Mesenchymal stem cell (in vitro differentiated cells and primary cell): ENCODE data around the gene SCARB2.
A peak's percentile ranks its signal among the peaks of the same experiment; 100 is the strongest.

Experiments
- DNase-seq: peaks from one replicate; pipeline ENCODE4 v3.0.0-alpha.2; 2013
- H2AFZ ChIP-seq: one replicate; pipeline ENCODE4 v1.6.1; 2013; ENCODE audit warnings: low read depth, mild to moderate bottlenecking, control low read depth, inconsistent platforms, low read length, moderate library complexity
- H2AK5ac ChIP-seq: 2 replicates; pipeline ENCODE4 v1.6.1; 2013; ENCODE audit warnings: low read length, moderate library complexity, mild to moderate bottlenecking, inconsistent platforms; ENCODE audit not compliant: severe bottlenecking
- H2BK120ac ChIP-seq: one replicate; pipeline ENCODE4 v1.6.1; 2013; ENCODE audit warnings: low read depth, mild to moderate bottlenecking, inconsistent platforms, low read length, moderate library complexity
- H2BK12ac ChIP-seq, 2 experiments: one replicate each; pipeline ENCODE4 v1.6.1; 2013; ENCODE audit warnings: inconsistent platforms in 2 of 2, low read length in 2 of 2, mild to moderate bottlenecking in 2 of 2, moderate library complexity in 2 of 2, control low read depth in 1 of 2
- H2BK15ac ChIP-seq: one replicate; pipeline ENCODE4 v1.6.1; 2013; ENCODE audit warnings: mild to moderate bottlenecking, low read depth, inconsistent platforms; ENCODE audit not compliant: poor library complexity, severe bottlenecking
- H2BK5ac ChIP-seq: 2 replicates; pipeline ENCODE4 v1.6.1; 2013; ENCODE audit warnings: low read depth, mild to moderate bottlenecking, low read length, control low read depth, inconsistent platforms; ENCODE audit not compliant: poor library complexity, severe bottlenecking
- H3K14ac ChIP-seq, 2 experiments: one replicate each; pipeline ENCODE4 v1.6.1; 2013; ENCODE audit warnings: inconsistent platforms in 2 of 2, low read length in 2 of 2, control low read depth in 1 of 2, mild to moderate bottlenecking in 1 of 2, moderate library complexity in 1 of 2
- H3K18ac ChIP-seq, 2 experiments: one replicate each; pipeline ENCODE4 v1.6.1; 2013; ENCODE audit warnings: inconsistent platforms in 2 of 2, low read length in 2 of 2, control low read depth in 1 of 2, low read depth in 1 of 2, mild to moderate bottlenecking in 1 of 2
- H3K23ac ChIP-seq, 2 experiments: one replicate each; pipeline ENCODE4 v1.6.1; 2013; ENCODE audit warnings: inconsistent platforms in 2 of 2, low read length in 2 of 2, mild to moderate bottlenecking in 2 of 2, moderate library complexity in 2 of 2, control low read depth in 1 of 2
- H3K27ac ChIP-seq: 2 replicates; pipeline ENCODE4 v1.5.1; 2013; ENCODE audit warnings: mild to moderate bottlenecking, moderate library complexity, low read length, control low read depth, inconsistent platforms; ENCODE audit not compliant: poor library complexity, severe bottlenecking
- H3K27me3 ChIP-seq, 2 experiments: 2 replicates each; pipeline versions ENCODE4 v1.6.1 to v1.7.0; 2013; ENCODE audit warnings: low read length in 2 of 2, mild to moderate bottlenecking in 2 of 2, moderate library complexity in 2 of 2, control low read depth in 1 of 2, inconsistent platforms in 1 of 2; ENCODE audit not compliant: control insufficient read depth in 1 of 2, insufficient read depth in 1 of 2
- H3K36me3 ChIP-seq, 2 experiments: 2 replicates each; pipeline versions ENCODE4 v1.6.1 to v1.7.0; 2013; ENCODE audit warnings: low read length in 2 of 2, control low read depth in 1 of 2, inconsistent platforms in 1 of 2, low read depth in 1 of 2, mild to moderate bottlenecking in 1 of 2; ENCODE audit not compliant: insufficient read depth in 2 of 2, control insufficient read depth in 1 of 2
- H3K4ac ChIP-seq, 2 experiments: one replicate each; pipeline ENCODE4 v1.6.1; 2013; ENCODE audit warnings: inconsistent platforms in 2 of 2, low read length in 2 of 2, mild to moderate bottlenecking in 2 of 2, moderate library complexity in 2 of 2, control low read depth in 1 of 2, low read depth in 1 of 2
- H3K4me1 ChIP-seq: 2 replicates; pipeline ENCODE4 v1.6.1; 2013; ENCODE audit warnings: low read depth, low read length, control low read depth; ENCODE audit not compliant: control insufficient read depth, insufficient read depth
- H3K4me2 ChIP-seq: 2 replicates; pipeline ENCODE4 v1.6.1; 2013; ENCODE audit warnings: low read length, mild to moderate bottlenecking, inconsistent platforms; ENCODE audit not compliant: poor library complexity, severe bottlenecking
- H3K4me3 ChIP-seq, 2 experiments: 2 replicates each; pipeline versions ENCODE4 v1.5.1 to v1.7.0; 2013; ENCODE audit warnings: low read length in 2 of 2, mild to moderate bottlenecking in 2 of 2, control low read depth in 1 of 2, low read depth in 1 of 2; ENCODE audit not compliant: insufficient read depth in 1 of 2
- H3K79me1 ChIP-seq: replicated peaks from 2 replicates; pipeline ENCODE4 v1.6.1; 2013; ENCODE audit warnings: mild to moderate bottlenecking, control low read depth, low read length, inconsistent platforms; ENCODE audit not compliant: poor library complexity, severe bottlenecking
- H3K9ac ChIP-seq: 2 replicates; pipeline ENCODE4 v1.7.0; 2013; ENCODE audit warnings: mild to moderate bottlenecking, low read length, moderate library complexity
- H3K9me3 ChIP-seq: 2 replicates; pipeline ENCODE4 v1.7.0; 2013; ENCODE audit warnings: mild to moderate bottlenecking, low read length; ENCODE audit not compliant: control insufficient read depth
- H4K8ac ChIP-seq: one replicate; pipeline ENCODE4 v1.6.1; 2013; ENCODE audit warnings: inconsistent platforms, mild to moderate bottlenecking, low read length, moderate library complexity
- H4K91ac ChIP-seq: one replicate; pipeline ENCODE4 v1.6.1; 2013; ENCODE audit warnings: mild to moderate bottlenecking, low read length, inconsistent platforms
- WGBS: methylation state at CpG from one replicate; pipeline ENCODE4 v1.1.7; 2013; ENCODE audit warnings: mixed read lengths; 5-methylcytosine and 5-hydroxymethylcytosine counted together

SCARB2 gene

GRCh38 chr4:76214177-76214675 lies 602 bp upstream of the SCARB2 start:
- WGBS, result 20% methylated on average over 9 of the region's 10 CpGs
- H2BK15ac ChIP-seq, result no peak overlapping the region
- peak overlapping the region; percentile 15 for H4K91ac ChIP-seq
- peaks cover 11% of the 10 kb centered on the region for H3K79me1 ChIP-seq
- peak overlapping the region; percentile 37 to 58 for H3K18ac ChIP-seq
- peak overlapping the region in 1 of 2 experiments; percentile 14 for H3K23ac ChIP-seq
- H2BK120ac ChIP-seq, result peak overlapping the region; percentile 54
- no peaks in the 10 kb centered on the region for H3K27me3 ChIP-seq
- H3K4me3 ChIP-seq, result peak overlapping the region; percentile 92 to 95
- peak overlapping the region in 1 of 2 experiments; percentile 76 for H3K4ac ChIP-seq
- H2AK5ac ChIP-seq, result peak overlapping the region; percentile 13
- H3K4me2 ChIP-seq, result peak overlapping the region; percentile 69
- H2BK5ac ChIP-seq, result no peak overlapping the region
- H3K27ac ChIP-seq, result peak overlapping the region; percentile 80
- H3K36me3 ChIP-seq, result peaks cover 4% of the 10 kb centered on the region in 2 experiments
- H3K14ac ChIP-seq, result peak overlapping the region in 1 of 2 experiments; percentile 37
- H2AFZ ChIP-seq, result peak overlapping the region; percentile 63
- peaks cover 12% of the 10 kb centered on the region for H3K4me1 ChIP-seq
- H3K9me3 ChIP-seq, result no peaks in the 10 kb centered on the region
- no peak for DNase-seq
- H4K8ac ChIP-seq, result peak overlapping the region; percentile 55
- H2BK12ac ChIP-seq, result peak overlapping the region; percentile 1 to 61
- H3K9ac ChIP-seq, result peak overlapping the region; percentile 97

DNA sequence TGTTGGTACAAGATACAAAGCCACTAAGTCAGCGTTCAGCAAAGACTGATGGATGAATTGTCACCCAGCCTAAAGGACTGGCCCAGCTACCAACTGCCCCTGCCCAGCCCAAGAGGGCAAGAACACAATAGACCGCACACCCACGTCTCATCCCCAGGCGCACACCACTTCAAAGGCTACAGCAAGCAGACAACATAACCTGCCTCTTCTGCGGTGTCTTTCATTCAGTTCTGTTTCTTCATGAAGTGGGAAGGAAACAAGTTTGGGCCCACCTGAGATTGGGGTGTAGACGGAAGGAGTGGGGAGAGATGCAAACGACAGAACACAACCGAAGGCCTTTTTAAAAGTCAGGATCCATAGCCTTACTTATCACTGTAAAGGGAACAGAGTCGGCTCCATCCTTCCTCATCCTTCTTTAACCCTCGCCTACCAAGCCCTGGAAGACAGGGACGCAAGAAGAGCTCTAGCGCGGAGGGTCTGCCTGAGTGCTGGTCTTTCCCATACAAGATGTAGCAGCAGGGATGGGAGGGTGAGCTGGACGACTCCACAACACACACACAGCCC lies 691 bp downstream of the SCARB2 start:
- Histone ChIP-seq H2AK5ac (no peak overlapping the region), H3K27ac (peak overlapping the region; percentile 65), H2BK12ac (peak overlapping the region; percentile 14 to 52), H3K23ac (peak overlapping the region in 1 of 2 experiments; percentile 65), H3K4me3 (peak overlapping the region; percentile 92 to 95), H3K18ac (peak overlapping the region; percentile 65 to 94), H3K9ac (peak overlapping the region; percentile 97), H4K91ac (peak overlapping the region; percentile 88), H3K36me3 (peaks cover 4% of the 10 kb centered on the region in 2 experiments), H3K4ac (peak overlapping the region; percentile 77 to 96), H3K79me1 (peaks cover 14% of the 10 kb centered on the region), H2BK15ac (no peak overlapping the region), H3K9me3 (no peaks in the 10 kb centered on the region), H3K4me2 (peak overlapping the region; percentile 89), H3K14ac (peak overlapping the region in 1 of 2 experiments; percentile 97), H2BK120ac (peak overlapping the region; percentile 96), H2AFZ (peak overlapping the region; percentile 55), H2BK5ac (no peak overlapping the region), H4K8ac (peak overlapping the region; percentile 55), H3K4me1 (peaks cover 14% of the 10 kb centered on the region), H3K27me3 (no peaks in the 10 kb centered on the region)
- DNase-seq, result peak; percentile 77
- WGBS, result 36% methylated on average over 4 of the region's 14 CpGs

DNA sequence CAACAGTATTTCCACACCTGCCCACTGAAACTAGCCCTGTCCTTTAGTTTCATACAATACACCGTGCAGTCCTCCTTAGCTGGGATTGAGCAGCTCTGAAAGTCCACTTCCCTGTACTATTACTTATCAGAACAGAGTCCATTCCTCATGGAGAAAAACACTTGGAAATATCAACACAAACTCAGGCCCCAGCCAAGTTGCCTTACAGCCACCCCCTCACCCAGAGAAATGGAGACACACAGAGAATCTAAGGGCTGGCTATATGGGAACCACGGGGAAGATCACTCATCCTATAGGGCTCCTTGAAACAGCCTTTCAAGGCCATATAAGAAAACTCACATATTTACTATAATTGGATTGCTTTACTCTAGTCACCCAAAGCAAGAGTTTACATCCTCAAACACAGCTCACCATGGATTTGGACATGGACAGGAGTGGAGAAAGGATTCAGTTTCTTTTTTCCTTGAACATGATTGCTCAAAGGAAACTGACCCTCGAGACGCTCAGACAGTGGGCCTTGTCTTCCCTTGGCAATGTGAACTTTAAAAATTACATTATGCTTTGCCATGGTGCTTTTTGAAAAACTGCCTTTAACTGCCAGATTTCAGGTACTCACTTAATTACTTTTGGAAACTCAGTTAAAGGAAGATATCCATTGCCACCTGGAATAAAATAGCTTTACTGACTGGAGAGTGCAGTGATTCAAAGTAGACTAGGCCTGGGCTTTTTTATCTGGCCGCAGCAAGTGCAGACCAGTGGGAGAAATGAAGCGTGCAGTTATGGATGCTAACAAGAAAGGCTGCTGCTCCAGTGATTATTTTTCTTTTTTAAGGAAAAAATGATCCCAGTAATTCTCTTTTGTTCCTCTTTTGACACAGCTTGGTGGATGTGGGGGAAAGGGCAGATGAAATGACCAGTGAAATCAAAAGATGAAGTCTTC lies 1.6 kb downstream of the SCARB2 start:
- Histone ChIP-seq H2BK15ac (no peak overlapping the region), H3K4me3 (peak overlapping the region in 1 of 2 experiments; percentile 95), H2AFZ (no peak overlapping the region), H3K4me2 (peak overlapping the region; percentile 89), H3K23ac (no peak overlapping the region), H3K36me3 (peaks cover 4% of the 10 kb centered on the region in 2 experiments), H3K18ac (peak overlapping the region in 1 of 2 experiments; percentile 28), H3K79me1 (peaks cover 14% of the 10 kb centered on the region), H3K9me3 (no peaks in the 10 kb centered on the region), H4K8ac (no peak overlapping the region), H3K4ac (no peak overlapping the region), H3K27ac (peak overlapping the region; percentile 65), H3K9ac (peak overlapping the region; percentile 97), H2AK5ac (peak overlapping the region; percentile 28), H3K27me3 (no peaks in the 10 kb centered on the region), H4K91ac (no peak overlapping the region), H3K14ac (no peak overlapping the region), H2BK120ac (no peak overlapping the region), H2BK12ac (no peak overlapping the region), H2BK5ac (no peak overlapping the region), H3K4me1 (peaks cover 14% of the 10 kb centered on the region)
- peak; percentile 38 for DNase-seq
- 83% methylated on average over 5 of the region's 6 CpGs for WGBS

DNA sequence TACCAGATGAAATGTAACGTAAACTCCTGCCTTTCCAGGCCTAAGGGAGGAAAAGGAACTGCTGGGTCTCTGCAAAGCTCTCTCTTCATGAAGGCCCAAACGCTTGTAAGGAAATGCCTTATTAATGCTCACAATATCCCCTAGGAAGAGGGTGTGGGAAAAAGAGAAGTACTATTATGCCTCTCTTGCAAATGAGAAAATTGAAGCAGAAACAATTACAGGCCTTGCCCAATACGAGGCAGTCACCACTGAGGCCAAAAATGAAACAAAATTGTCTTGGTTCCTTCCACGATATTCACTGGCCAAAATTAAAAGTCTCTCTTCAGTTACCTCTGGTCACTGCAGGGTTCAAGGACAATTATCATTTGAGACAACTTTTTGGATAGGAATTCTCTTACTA lies 3.2 kb downstream of the SCARB2 start:
- 92% methylated on average over 4 of the region's 4 CpGs for WGBS

More for the DNA sequence above, 3.2 kb downstream of the SCARB2 start:
- Histone ChIP-seq H2BK15ac (no peak overlapping the region), H2BK5ac (no peak overlapping the region), H4K8ac (no peak overlapping the region), H3K79me1 (peaks cover 17% of the 10 kb centered on the region), H3K23ac (no peak overlapping the region), H3K4ac (no peak overlapping the region), H3K14ac (no peak overlapping the region), H2BK12ac (no peak overlapping the region), H3K9me3 (no peaks in the 10 kb centered on the region), H2AFZ (no peak overlapping the region), H3K4me2 (no peak overlapping the region), H3K4me1 (peaks cover 14% of the 10 kb centered on the region), H3K9ac (peak overlapping the region; percentile 97), H2BK120ac (peak overlapping the region; percentile 6), H3K27me3 (no peaks in the 10 kb centered on the region), H3K4me3 (peak overlapping the region in 1 of 2 experiments; percentile 95), H3K27ac (no peak overlapping the region), H3K18ac (no peak overlapping the region), H2AK5ac (no peak overlapping the region), H4K91ac (no peak overlapping the region), H3K36me3 (peaks cover 4% of the 10 kb centered on the region in 2 experiments)
- DNase-seq, result no peak
